GM18498 (cell line): Measurements from ENCODE around the gene DNER.

Experiments
- ATAC-seq: cut with Tn5 transposase; IDR thresholded peaks from one replicate; pipeline ENCODE4 v1.9.1; 2021; ENCODE audit warnings: mild to moderate bottlenecking, moderate library complexity; ENCODE audit not compliant: unreplicated experiment

The DNER gene

GRCh38 chr2:229445019-229445418 lies 269.3 kb downstream of the DNER start:
- no peak for ATAC-seq

- no peak for ATAC-seq
These were observed 270.6 kb downstream of the DNER start for GRCh38 chr2:229443546-229444268.

DNA sequence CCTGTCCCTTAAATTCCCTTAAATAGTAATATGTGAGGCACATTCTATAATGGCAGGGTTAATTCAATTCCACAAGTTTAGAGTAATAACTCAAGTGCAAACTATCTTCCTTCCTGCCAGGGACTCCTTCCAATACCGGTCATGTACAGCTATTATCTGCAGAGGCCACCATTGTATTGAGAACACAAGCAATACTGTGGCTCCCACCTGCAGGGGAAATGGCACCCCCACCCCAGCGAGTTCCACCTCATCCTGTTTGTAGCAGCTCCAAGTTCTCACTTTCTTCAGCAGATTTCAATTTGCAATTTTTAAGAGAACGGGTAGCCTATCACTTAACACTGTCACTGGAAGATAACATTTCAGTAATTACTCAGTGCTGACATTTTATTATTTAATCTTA lies 271.2 kb downstream of the DNER start:
- ATAC-seq = no peak

GRCh38 chr2:229438430-229439159 lies 275.8 kb downstream of the DNER start:
- ATAC-seq = no peak

- no peak for ATAC-seq
These were observed 276.9 kb downstream of the DNER start for GRCh38 chr2:229437467-229437866.

- no peak for ATAC-seq
These were observed 280.2 kb downstream of the DNER start for GRCh38 chr2:229434187-229434586.

- ATAC-seq = no peak
These were observed 281.0 kb downstream of the DNER start for GRCh38 chr2:229433351-229433750.

DNA sequence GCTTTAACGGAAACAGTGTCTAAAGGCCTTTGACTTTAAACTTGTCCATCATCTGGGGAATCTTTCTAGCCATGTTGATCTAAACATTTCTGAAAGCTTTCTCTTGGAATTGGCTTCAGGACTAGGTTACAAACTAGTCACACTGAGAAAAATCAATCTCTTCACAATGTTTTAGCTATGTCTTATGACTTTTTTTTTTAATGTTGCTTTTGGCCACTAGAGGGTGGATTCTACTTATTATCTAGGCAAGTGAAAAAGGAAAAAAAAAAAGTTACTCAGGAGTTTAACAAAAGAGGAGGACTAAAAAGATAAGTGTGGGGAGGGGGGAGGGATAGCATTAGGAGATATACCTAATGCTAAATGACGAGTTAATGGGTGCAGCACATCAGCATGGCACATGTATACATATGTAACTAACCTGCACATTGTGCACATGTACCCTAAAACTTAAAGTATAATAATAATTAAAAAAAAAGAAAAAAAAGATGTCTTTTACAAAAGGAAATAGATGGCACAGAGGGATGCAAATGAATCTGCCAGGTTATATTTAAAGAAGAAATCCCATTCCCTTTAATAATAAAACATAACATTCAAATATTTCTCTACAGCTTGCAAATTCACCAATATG lies 282.9 kb downstream of the DNER start:
- no peak for ATAC-seq

GRCh38 chr2:229429589-229429988 lies 284.8 kb downstream of the DNER start:
- ATAC-seq = no peak

DNA sequence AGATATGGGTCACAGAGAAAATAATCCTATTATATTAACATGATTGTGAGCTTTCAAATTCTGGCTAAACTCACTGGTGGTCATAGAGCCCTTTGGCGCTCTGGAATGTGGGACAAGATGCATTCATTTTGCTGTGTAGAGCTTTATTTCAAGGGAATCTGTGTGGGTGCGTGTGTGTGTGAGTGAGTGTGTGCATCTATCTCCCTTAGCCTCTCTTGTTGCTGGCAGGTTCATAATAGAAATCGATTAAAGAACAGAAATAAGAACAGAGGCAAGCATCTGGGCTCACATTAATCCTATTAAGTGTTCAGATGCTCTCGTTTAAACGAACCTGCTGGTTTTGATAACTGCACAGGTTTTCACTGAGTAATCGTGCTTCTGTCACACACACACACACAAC lies 287.9 kb downstream of the DNER start:
- no peak for ATAC-seq

DNA sequence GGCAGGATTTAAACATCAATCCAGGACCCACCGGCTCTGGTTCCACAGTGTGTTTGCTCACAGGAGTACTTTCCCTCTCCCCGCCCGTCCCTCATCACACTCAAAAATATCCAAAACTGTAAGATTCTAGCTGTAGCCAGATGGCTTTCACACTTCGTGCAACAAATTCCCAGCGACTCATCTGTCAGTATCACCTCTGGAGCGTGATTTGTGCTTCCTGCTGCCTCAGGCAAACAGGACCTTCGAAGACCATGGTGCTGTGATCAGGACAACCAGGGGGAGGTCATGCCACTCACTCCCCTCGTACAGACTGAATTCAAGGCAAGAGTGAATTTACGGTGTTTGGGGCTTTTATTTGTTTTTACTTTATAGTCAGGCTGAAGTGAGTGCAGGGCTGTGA lies 288.8 kb downstream of the DNER start:
- no peak for ATAC-seq

- ATAC-seq = no peak
These were observed 292.3 kb downstream of the DNER start for GRCh38 chr2:229422063-229422462.

DNA sequence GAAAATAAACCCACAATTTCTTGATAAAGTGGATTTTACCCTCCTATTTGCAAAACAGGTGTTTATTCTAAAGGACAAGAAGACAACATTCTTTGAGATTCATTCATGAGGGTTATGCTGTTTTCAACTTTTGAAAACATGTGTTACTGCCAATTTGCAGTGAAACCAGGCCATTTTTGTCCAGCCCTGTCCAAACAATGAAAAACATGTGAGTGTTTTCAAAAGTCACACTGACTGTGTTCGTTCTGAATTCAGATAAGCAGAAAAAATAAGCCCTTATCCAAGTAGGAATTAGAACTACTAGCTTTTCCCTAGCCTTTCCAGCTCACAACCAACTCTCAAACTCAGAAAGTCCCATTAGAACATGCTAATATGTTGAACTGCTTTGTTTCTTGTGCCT lies 295.2 kb downstream of the DNER start:
- ATAC-seq = no peak

GRCh38 chr2:229417916-229418315 lies 296.4 kb downstream of the DNER start:
- no peak for ATAC-seq

DNA sequence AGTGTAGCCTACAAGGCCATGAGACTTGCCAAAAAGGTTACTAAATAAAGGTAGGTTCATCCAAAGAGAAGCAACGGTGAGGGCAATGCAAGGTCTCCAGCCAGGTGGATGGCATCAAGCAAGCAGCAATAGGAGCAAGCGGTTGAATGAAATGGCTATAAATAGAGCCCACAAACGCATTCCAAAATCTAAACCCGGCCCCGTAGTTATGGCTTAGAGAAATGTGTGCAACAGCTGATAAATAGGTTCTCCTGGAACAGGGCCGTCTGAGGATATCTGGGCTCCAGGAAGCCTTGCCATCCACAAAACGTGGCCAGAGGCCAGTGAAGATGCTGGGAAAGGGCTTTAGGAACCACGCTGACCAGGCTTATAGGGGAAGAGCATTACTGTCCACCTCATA lies 297.2 kb downstream of the DNER start:
- no peak for ATAC-seq

GRCh38 chr2:229416116-229416694 lies 298.1 kb downstream of the DNER start:
- ATAC-seq = no peak

DNA sequence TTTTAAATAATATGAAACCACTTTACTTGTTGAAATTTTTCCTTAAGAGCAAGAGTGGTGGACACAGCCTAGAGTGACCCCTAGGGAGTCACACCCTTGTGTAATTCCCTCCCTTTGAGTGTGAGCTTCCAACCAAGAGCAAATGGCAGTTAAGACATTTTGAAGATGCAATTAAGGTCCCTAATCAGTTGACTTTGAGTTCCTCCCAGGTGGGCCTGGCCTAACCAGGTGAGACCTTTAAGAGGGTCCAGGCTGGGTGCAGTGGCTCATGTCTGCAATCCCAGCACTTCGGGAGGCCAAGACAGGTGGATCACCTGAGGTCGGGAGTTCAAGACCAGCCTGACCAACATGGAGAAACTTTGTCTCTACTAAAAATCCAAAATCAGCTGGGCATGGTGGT lies 299.7 kb downstream of the DNER start:
- ATAC-seq = no peak

GRCh38 chr2:229412686-229413085 lies 301.7 kb downstream of the DNER start:
- ATAC-seq = no peak

DNA sequence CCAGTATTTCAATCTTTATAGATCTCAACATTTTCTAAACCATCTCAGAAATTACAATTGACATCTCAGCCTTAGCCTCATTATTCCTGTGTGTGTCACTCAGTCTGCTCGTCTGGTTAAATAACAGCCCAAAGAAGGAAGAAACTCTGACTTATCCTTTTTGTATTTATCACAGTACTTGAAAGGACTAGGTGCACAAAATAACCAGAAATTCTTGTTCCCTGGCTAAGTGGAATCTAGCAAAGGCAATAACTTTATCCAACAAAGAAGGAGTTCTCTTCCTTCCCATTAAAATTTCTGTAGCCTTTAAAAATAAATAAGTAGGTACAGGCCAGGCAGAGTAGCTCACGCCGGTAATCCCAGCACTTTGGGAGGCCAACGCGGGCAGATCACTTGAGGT lies 303.4 kb downstream of the DNER start:
- no peak for ATAC-seq

DNA sequence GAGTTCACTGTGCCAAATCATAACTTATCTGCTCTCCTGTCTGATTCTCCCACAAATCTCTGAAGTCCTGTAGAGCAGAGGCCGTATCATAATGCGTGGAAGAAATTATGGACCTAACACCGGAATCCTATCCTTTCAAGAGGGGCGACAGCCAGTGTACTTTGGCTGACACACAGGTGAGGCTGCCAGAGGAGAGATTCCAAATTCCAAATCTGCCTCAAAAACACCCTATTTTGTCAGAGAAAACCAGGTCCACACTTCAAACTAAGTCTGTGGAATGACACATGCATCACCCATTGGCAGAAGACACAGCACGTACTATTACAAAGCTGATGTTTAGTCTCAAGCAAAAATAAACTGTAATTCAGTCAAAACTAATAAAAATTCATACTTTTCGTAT lies 304.1 kb downstream of the DNER start:
- ATAC-seq = no peak

GRCh38 chr2:229409751-229410181 lies 304.6 kb downstream of the DNER start:
- ATAC-seq = no peak

- no peak for ATAC-seq
These were observed 305.4 kb downstream of the DNER start for GRCh38 chr2:229408962-229409361.
